GM12891 (cell line): ENCODE results near the gene CTSK. TPM values are rescaled to one million over a fixed set of nuclear protein-coding genes. Genes with fewer than 3 reads are reported as not detected.
"Not testable (repeated sequence)": the region's sequence is repeated elsewhere in the genome, so short reads cannot be mapped to it uniquely, and the experiment has no call there.

Experiments
- DNase-seq: peaks from one replicate; pipeline ENCODE4 v3.0.0; 2011; ENCODE audit warnings: low spot score; ENCODE audit not compliant: insufficient read length
- FAIRE-seq: peaks from 2 replicates; lab custom pipeline; 2011; peaks lifted over from hg19 to GRCh38; lab: Jason Lieb, UNC
- PAX5 ChIP-seq: IDR thresholded peaks from 2 replicates; pipeline ENCODE4 v1.6.1; 2011; ENCODE audit warnings: low read length, moderate library complexity, mild to moderate bottlenecking; ENCODE audit not compliant: insufficient read depth, severe bottlenecking
- POLR2A ChIP-seq: IDR thresholded peaks from 2 replicates; pipeline ENCODE4 v1.6.1; 2011; ENCODE audit warnings: low read depth, low read length, control low read depth
- POLR2AphosphoS5 ChIP-seq: IDR thresholded peaks from 2 replicates; pipeline ENCODE4 v1.6.1; 2011; ENCODE audit warnings: low read depth, low read length, control low read depth
- POU2F2 ChIP-seq: IDR thresholded peaks from 2 replicates; pipeline ENCODE4 v1.6.1; 2011; ENCODE audit warnings: low read depth, mild to moderate bottlenecking, control low read depth, low read length, moderate library complexity
- SPI1 ChIP-seq: IDR thresholded peaks from 2 replicates; pipeline ENCODE4 v1.6.1; 2011; ENCODE audit warnings: low read depth, low read length, control low read depth
- TAF1 ChIP-seq: IDR thresholded peaks from 2 replicates; pipeline ENCODE4 v1.6.1; 2011; ENCODE audit warnings: low read depth, low read length, control low read depth
- polyA plus RNA-seq: library from polyadenylated mRNA; unstranded; fragments of >200 nt; gene quantifications from one replicate; pipeline ENCODE4 v1.2.1, GENCODE V29; 2012; ENCODE audit warnings: low read depth, missing spikeins, inconsistent platforms; ENCODE audit not compliant: missing spikeins

Gene CTSK
- 2.7 TPM for polyA plus RNA-seq

GRCh38 chr1:150808121-150808520 lies at the start of gene CTSK:
TSS of gene CTSK (minus strand) at chr1:150808260. CDS start at chr1:150806805, 1,455 bp downstream.
- DNase-seq (no peak), FAIRE-seq (no peak)
- TF ChIP-seq TAF1 (no peak), POU2F2 (no peak), POLR2AphosphoS5 (no peak), POLR2A (no peak), SPI1 (no peak), PAX5 (no peak)

GRCh38 chr1:150852734-150853133 lies 44.7 kb upstream of the CTSK start:
- FAIRE-seq, DNase-seq: not testable (repeated sequence)
- peak; percentile 89 for TF ChIP-seq SPI1

GRCh38 chr1:150850801-150851362 lies 42.8 kb upstream of the CTSK start:
- not testable (repeated sequence) for FAIRE-seq, DNase-seq

- no peak for TF ChIP-seq POLR2AphosphoS5
- no peak for TF ChIP-seq POU2F2
- no peak for TF ChIP-seq SPI1
- TF ChIP-seq POLR2A, result no peak
- no peak for TF ChIP-seq TAF1
- TF ChIP-seq PAX5, result no peak
- FAIRE-seq (peak; percentile 13), DNase-seq (no peak)
Measured at GRCh38 chr1:150846473-150847146, 38.5 kb upstream of the CTSK start.

- FAIRE-seq (no peak), DNase-seq (no peak)
- no peak for TF ChIP-seq PAX5
- no peak for TF ChIP-seq POLR2A
- no peak for TF ChIP-seq POU2F2
- TF ChIP-seq POLR2AphosphoS5, result no peak
- no peak for TF ChIP-seq SPI1
- TF ChIP-seq TAF1, result no peak
Measured at GRCh38 chr1:150843474-150843873, 35.4 kb upstream of the CTSK start.

- no peak for DNase-seq
- TF ChIP-seq PAX5, result no peak
- no peak for FAIRE-seq
Measured at GRCh38 chr1:150842964-150843363, 34.9 kb upstream of the CTSK start.

- no peak for FAIRE-seq
- TF ChIP-seq POU2F2 (no peak), TAF1 (no peak), PAX5 (no peak), SPI1 (no peak)
- no peak for DNase-seq
Measured at GRCh38 chr1:150842343-150842742, 34.3 kb upstream of the CTSK start.

- FAIRE-seq, result no peak
- DNase-seq, result no peak
- TF ChIP-seq POLR2A (no peak), POLR2AphosphoS5 (no peak), SPI1 (no peak), PAX5 (no peak), TAF1 (no peak), POU2F2 (no peak)
Measured at GRCh38 chr1:150841626-150842025, 33.6 kb upstream of the CTSK start.

GRCh38 chr1:150840850-150841249 lies 32.8 kb upstream of the CTSK start:
- FAIRE-seq, DNase-seq: not testable (repeated sequence)

- no peak for DNase-seq
- no peak for TF ChIP-seq POLR2AphosphoS5
- TF ChIP-seq SPI1, result no peak
- no peak for TF ChIP-seq POU2F2
- no peak for TF ChIP-seq TAF1
- no peak for TF ChIP-seq POLR2A
- no peak for TF ChIP-seq PAX5
- no peak for FAIRE-seq
Measured at GRCh38 chr1:150836129-150836773, 28.2 kb upstream of the CTSK start.

- not testable (repeated sequence) for FAIRE-seq, DNase-seq
Measured at GRCh38 chr1:150833961-150834360, 25.9 kb upstream of the CTSK start.
